ENCODE results near the gene SLC38A9.

DNA sequence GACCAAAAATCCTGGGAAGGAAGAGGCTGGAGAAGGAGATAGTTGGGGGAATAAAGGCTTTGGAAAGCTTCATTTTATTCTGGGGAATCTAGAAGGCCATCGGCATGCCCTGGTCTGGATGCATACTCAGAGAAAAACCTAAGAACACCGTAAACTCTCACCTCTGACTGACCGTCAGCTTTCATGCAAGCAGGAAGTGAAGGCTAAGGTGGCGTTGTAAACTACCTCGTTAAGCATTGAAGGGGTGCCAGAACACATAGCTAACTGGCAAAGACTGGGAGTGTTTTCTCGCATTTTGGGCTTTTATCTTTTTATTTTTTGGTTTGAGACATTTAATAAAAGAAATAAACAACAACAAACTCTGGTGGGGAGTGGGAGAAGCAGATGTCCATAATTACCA is 2.6 kb upstream of the SLC38A9 start:
- no peak for TF ChIP-seq EZH2 (IDR thresholded peaks at IDR 0.05; ENCODE audit: insufficient read depth, poor library complexity, severe bottlenecking)
- TF ChIP-seq EZH2phosphoT487 (IDR thresholded peaks at IDR 0.05; ENCODE audit: insufficient read depth, low read depth): no peak

Measured in GM23248 (cell line).